Liver (tissue), 9 donors: ENCODE measurements around the gene ATP6V1A. TPM values are rescaled to one million over a fixed set of nuclear protein-coding genes. Genes with fewer than 3 reads are reported as not detected.

Source experiments
- DNase-seq: peaks from one replicate; pipeline ENCODE4 v3.0.0-alpha.2; 2017; ENCODE audit warnings: low spot score
- H3K27ac ChIP-seq, 2 donors: one replicate each; pipeline ENCODE4 v1.7.0; 2013; ENCODE audit warnings: inconsistent platforms in 2 of 2, low read length in 2 of 2, control low read depth in 1 of 2, low read depth in 1 of 2, mild to moderate bottlenecking in 1 of 2
- H3K27me3 ChIP-seq, 4 donors: one replicate each; pipeline versions ENCODE4 v1.6.1 to v1.7.0; 2013; ENCODE audit warnings: low read length in 3 of 4, inconsistent platforms in 1 of 4, mild to moderate bottlenecking in 1 of 4, moderate library complexity in 1 of 4; ENCODE audit not compliant: control insufficient read depth in 4 of 4, insufficient read depth in 4 of 4
- H3K36me3 ChIP-seq, 4 donors: one replicate each; pipeline versions ENCODE4 v1.6.1 to v1.7.0; 2013; ENCODE audit warnings: low read length in 3 of 4, mild to moderate bottlenecking in 3 of 4, low read depth in 1 of 4, moderate library complexity in 1 of 4; ENCODE audit not compliant: control insufficient read depth in 4 of 4, insufficient read depth in 3 of 4
- H3K4me1 ChIP-seq, 4 donors: one replicate each; pipeline versions ENCODE4 v1.6.1 to v1.7.0; 2013; ENCODE audit warnings: low read length in 3 of 4, mild to moderate bottlenecking in 3 of 4, moderate library complexity in 1 of 4; ENCODE audit not compliant: control insufficient read depth in 4 of 4, insufficient read depth in 4 of 4
- H3K4me3 ChIP-seq, 3 donors: one replicate each; pipeline versions ENCODE4 v1.6.1 to v1.7.0; 2013; ENCODE audit warnings: low read length in 3 of 3, control low read depth in 1 of 3, low read depth in 1 of 3, mild to moderate bottlenecking in 1 of 3
- H3K9ac ChIP-seq, 2 donors: one replicate each; pipeline ENCODE4 v1.7.0; 2013; ENCODE audit warnings: low read length in 2 of 2, mild to moderate bottlenecking in 2 of 2, moderate library complexity in 2 of 2, control low read depth in 1 of 2, low read depth in 1 of 2
- H3K9me3 ChIP-seq, 4 donors: one replicate each; pipeline versions ENCODE4 v1.6.1 to v1.7.0; 2013; ENCODE audit warnings: low read length in 3 of 4; ENCODE audit not compliant: control insufficient read depth in 4 of 4
- FOXA1 ChIP-seq: IDR thresholded peaks from 2 replicates; pipeline ENCODE4 v1.6.1; 2016; ENCODE audit warnings: antibody characterized with exemption
- FOXA2 ChIP-seq: IDR thresholded peaks from 2 replicates; pipeline ENCODE4 v1.6.1; 2016; ENCODE audit warnings: antibody characterized with exemption
- GABPA ChIP-seq, 2 donors: IDR thresholded peaks in 1 of 2; conservative IDR thresholded peaks in 1 of 2; 2 replicates each; pipeline ENCODE4 v1.6.1; 2016; ENCODE audit warnings: antibody characterized with exemption in 2 of 2, mild to moderate bottlenecking in 1 of 2, moderate library complexity in 1 of 2
- HNF4G ChIP-seq: IDR thresholded peaks from 2 replicates; pipeline ENCODE4 v1.6.1; 2016; ENCODE audit warnings: antibody characterized with exemption
- JUND ChIP-seq, 2 donors: IDR thresholded peaks; 2 replicates each; pipeline ENCODE4 v1.6.1; 2016; ENCODE audit warnings: antibody characterized with exemption in 2 of 2
- RAD21 ChIP-seq, 2 donors: IDR thresholded peaks; 2 replicates each; pipeline ENCODE4 v1.6.1; 2016; ENCODE audit warnings: antibody characterized with exemption in 2 of 2, mild to moderate bottlenecking in 2 of 2
- RXRA ChIP-seq, 2 donors: IDR thresholded peaks; 2 replicates each; pipeline ENCODE4 v1.6.1; 2017 to 2018; ENCODE audit warnings: antibody characterized with exemption in 2 of 2, mild to moderate bottlenecking in 1 of 2
- SP1 ChIP-seq: IDR thresholded peaks from 2 replicates; pipeline ENCODE4 v1.6.1; 2018; ENCODE audit warnings: antibody characterized with exemption, mild to moderate bottlenecking
- TAF1 ChIP-seq: conservative IDR thresholded peaks from 2 replicates; pipeline ENCODE4 v1.6.1; 2016; ENCODE audit warnings: antibody characterized with exemption, mild to moderate bottlenecking
- WGBS: extraction: QIAGEN DNeasy Blood & Tissue Kit; methylation state at CpG from one replicate; pipeline ENCODE4 v1.1.7; 2013; 5-methylcytosine and 5-hydroxymethylcytosine counted together
- polyA plus RNA-seq, 2 donors: library from polyadenylated mRNA; stranded (reverse) in 1 of 2; unstranded in 1 of 2; fragments of 200-250 nt in 1 of 2; fragments of >200 nt in 1 of 2; fragmentation: Nextera tagmentation in 1 of 2; extraction: Ambion mirVana in 1 of 2; gene quantifications; one replicate each; pipeline versions ENCODE4 v1.2.1 to v1.2.3, GENCODE V29; 2013 to 2015
- total RNA-seq, 2 donors: library from RNA; depleted of rRNA; stranded (reverse); fragments of >200 nt; gene quantifications; one replicate each; pipeline ENCODE4 v1.2.3, GENCODE V29; 2014
- TF ChIP-seq, protein P1 (sequence below): IDR thresholded peaks from 2 replicates; pipeline ENCODE4 v1.6.1; 2016; ENCODE audit warnings: antibody characterized with exemption, mild to moderate bottlenecking
- TF ChIP-seq, protein P2 (sequence below): fragments of 150-350 bp; IDR thresholded peaks from 2 replicates; pipeline ENCODE4 v1.5.1; 2017; ENCODE audit warnings: improper control_type of control experiment, low read depth, low read length; ENCODE audit not compliant: missing input control
- TF ChIP-seq, protein P3 (sequence below): IDR thresholded peaks from 2 replicates; pipeline ENCODE4 v1.6.1; 2016; ENCODE audit warnings: antibody characterized with exemption
- donor health status: healthy.
- donor health status: healthy.
- donor health status: healthy.
- donor health status: healthy.
- donor health status: healthy.

ATP6V1A gene
- total and polyA plus RNA-seq, 4 donors, result 15.2 to 53.2 (median 42.7) TPM

DNA sequence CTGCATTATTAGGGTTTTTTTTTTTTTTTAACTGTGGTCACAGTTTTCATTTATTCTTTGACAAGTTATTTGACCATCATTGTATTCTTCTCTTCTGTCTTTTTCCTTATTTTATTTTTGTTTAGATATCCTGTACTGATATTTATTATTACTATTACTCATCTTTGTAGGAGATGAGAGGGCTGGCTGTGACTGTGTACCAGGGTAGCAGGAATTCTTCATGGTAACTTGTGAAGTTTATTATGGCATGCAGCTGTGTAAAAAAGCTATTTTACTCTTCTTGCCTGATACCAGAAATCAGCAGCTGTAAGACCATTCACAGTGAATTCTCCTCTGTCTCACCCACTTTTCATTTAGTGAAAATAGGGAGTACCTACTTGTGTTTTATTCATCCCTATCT, 44.5 kb downstream of the ATP6V1A start (continued):
- TF ChIP-seq, protein P1, sequence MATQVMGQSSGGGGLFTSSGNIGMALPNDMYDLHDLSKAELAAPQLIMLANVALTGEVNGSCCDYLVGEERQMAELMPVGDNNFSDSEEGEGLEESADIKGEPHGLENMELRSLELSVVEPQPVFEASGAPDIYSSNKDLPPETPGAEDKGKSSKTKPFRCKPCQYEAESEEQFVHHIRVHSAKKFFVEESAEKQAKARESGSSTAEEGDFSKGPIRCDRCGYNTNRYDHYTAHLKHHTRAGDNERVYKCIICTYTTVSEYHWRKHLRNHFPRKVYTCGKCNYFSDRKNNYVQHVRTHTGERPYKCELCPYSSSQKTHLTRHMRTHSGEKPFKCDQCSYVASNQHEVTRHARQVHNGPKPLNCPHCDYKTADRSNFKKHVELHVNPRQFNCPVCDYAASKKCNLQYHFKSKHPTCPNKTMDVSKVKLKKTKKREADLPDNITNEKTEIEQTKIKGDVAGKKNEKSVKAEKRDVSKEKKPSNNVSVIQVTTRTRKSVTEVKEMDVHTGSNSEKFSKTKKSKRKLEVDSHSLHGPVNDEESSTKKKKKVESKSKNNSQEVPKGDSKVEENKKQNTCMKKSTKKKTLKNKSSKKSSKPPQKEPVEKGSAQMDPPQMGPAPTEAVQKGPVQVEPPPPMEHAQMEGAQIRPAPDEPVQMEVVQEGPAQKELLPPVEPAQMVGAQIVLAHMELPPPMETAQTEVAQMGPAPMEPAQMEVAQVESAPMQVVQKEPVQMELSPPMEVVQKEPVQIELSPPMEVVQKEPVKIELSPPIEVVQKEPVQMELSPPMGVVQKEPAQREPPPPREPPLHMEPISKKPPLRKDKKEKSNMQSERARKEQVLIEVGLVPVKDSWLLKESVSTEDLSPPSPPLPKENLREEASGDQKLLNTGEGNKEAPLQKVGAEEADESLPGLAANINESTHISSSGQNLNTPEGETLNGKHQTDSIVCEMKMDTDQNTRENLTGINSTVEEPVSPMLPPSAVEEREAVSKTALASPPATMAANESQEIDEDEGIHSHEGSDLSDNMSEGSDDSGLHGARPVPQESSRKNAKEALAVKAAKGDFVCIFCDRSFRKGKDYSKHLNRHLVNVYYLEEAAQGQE, result no peak

DNA sequence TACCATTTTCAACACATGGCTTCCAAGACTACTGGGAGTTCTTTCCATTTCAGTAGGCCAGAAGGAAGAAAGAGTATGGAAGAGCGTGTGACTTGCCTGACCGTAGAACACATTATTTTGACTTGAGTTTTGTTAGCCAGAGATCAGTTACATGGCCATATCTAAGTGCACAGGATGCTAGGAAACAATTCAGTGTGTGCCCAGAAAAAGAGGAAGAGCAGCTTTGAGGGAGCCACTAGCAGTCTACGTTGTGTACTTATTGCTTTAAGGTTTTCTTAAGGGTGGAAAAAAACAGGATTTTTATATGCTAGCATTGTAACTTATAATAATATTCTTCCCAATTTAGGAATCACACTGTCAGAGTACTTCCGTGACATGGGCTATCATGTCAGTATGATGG, 47.7 kb downstream of the ATP6V1A start:
- Histone ChIP-seq H3K36me3 (peaks cover 0 to 32% (median 27%) of the 10 kb centered on the region in 4 donors), H3K27me3 (no peaks in the 10 kb centered on the region), H3K4me3 (no peak overlapping the region), H3K27ac (no peak overlapping the region), H3K9me3 (no peaks in the 10 kb centered on the region), H3K9ac (peak overlapping the region in 1 of 2 donors; percentile 4), H3K4me1 (no peaks in the 10 kb centered on the region)
- TF ChIP-seq FOXA2 (no peak), GABPA (IDR thresholded peaks at IDR 0.05 in 1 of 2, conservative IDR thresholded peaks at IDR 0.05 in 1 of 2) (no peak)
- WGBS, result 86% methylated on average over 4 of the region's 4 CpGs
- no peak for DNase-seq

DNA sequence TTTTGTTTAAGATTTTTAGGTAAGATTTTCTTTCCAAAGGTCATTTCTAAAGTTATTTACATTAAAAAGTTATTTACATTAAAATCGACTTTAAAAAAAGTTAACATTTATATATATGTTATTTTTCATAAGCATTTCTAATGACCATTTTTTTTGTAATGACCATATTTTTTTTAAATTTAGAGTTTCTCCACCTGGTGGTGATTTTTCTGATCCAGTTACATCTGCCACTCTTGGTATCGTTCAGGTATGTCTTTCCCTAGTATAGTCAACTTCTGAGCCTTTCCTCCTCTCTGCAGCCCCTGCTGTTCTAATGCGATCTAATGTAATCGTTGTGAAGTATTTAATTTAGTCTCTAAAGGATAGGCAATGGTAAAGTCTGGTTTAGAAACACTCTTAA, 48.9 kb downstream of the ATP6V1A start:
- Histone ChIP-seq H3K4me3 (no peak overlapping the region), H3K36me3 (peaks cover 2 to 32% (median 26%) of the 10 kb centered on the region in 4 donors)
- WGBS, result 88% methylated on average over 4 of the region's 4 CpGs

DNA sequence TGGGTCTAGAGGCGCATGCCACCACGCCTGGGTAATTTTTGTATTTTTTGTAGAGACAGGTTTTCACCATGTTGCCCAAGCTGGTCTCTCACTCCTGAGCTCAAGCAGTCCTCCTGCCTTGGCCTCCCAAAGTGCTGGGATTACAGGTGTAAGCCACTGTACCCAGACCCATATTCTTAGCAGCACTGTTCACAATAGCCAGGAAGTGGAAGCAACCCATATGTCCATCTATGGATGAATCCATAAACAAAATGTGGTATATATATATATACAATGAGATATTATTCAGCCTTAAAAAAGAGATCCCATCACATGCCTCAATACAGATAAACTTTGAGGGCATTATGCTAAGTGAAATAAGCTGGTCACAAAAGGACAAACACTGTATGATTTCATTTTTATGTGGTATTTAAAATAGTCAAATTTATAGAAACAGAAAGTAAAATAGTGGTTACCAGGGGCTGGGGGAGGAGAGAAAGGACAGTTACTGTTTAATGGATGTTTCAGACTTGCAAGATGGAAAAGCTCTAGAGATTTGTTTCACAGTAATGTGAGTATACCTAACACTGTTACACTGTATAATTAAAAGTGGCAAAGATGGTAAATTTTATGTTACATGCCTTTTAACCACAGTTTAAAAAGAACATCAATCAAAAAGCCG, 56.1 kb downstream of the ATP6V1A start:
- no peak for DNase-seq
- 97% methylated on average over 3 of the region's 3 CpGs for WGBS
- H3K36me3 ChIP-seq, result peaks cover 8 to 42% (median 34%) of the 10 kb centered on the region in 4 donors
- H3K9ac ChIP-seq, result no peak overlapping the region
- H3K27ac ChIP-seq, result no peak overlapping the region
- H3K9me3 ChIP-seq, result no peaks in the 10 kb centered on the region
- H3K4me3 ChIP-seq, result no peak overlapping the region
- no peaks in the 10 kb centered on the region for H3K4me1 ChIP-seq
- H3K27me3 ChIP-seq, result no peaks in the 10 kb centered on the region
- TF ChIP-seq, protein P2, sequence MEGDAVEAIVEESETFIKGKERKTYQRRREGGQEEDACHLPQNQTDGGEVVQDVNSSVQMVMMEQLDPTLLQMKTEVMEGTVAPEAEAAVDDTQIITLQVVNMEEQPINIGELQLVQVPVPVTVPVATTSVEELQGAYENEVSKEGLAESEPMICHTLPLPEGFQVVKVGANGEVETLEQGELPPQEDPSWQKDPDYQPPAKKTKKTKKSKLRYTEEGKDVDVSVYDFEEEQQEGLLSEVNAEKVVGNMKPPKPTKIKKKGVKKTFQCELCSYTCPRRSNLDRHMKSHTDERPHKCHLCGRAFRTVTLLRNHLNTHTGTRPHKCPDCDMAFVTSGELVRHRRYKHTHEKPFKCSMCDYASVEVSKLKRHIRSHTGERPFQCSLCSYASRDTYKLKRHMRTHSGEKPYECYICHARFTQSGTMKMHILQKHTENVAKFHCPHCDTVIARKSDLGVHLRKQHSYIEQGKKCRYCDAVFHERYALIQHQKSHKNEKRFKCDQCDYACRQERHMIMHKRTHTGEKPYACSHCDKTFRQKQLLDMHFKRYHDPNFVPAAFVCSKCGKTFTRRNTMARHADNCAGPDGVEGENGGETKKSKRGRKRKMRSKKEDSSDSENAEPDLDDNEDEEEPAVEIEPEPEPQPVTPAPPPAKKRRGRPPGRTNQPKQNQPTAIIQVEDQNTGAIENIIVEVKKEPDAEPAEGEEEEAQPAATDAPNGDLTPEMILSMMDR, result no peak
- TF ChIP-seq, protein P1, result no peak
- TF ChIP-seq, protein P3, sequence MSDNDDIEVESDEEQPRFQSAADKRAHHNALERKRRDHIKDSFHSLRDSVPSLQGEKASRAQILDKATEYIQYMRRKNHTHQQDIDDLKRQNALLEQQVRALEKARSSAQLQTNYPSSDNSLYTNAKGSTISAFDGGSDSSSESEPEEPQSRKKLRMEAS, result no peak
- TF ChIP-seq SP1 (no peak), TAF1 (no peak), JUND (IDR thresholded peaks at IDR 0.05) (no peak), RXRA (IDR thresholded peaks at IDR 0.05) (no peak), RAD21 (IDR thresholded peaks at IDR 0.05) (no peak), HNF4G (no peak), FOXA1 (no peak)

More for the DNA sequence above, 48.9 kb downstream of the ATP6V1A start:
- no peak for DNase-seq
- H3K27me3 ChIP-seq, result no peaks in the 10 kb centered on the region
- no peaks in the 10 kb centered on the region for H3K9me3 ChIP-seq
- no peak overlapping the region for H3K9ac ChIP-seq
- no peak overlapping the region for H3K27ac ChIP-seq
- TF ChIP-seq, protein P2, result no peak
- no peaks in the 10 kb centered on the region for H3K4me1 ChIP-seq
